Esophagus squamous epithelium (tissue), 5 donors: ENCODE data around the gene NOL3. TPM values are rescaled to one million over a fixed set of nuclear protein-coding genes. Genes with fewer than 3 reads are reported as not detected.

Source experiments
- DNase-seq: peaks from one replicate; lab custom pipeline; 2025; lab: John Stamatoyannopoulos, UW
- H3K27ac ChIP-seq, 4 donors: fragments of 200-600 bp; sonication (generic); one replicate each; pipeline ENCODE4 v1.5.1; 2016 to 2019; ENCODE audit warnings: mild to moderate bottlenecking in 1 of 4
- H3K27me3 ChIP-seq, 4 donors: fragments of 200-600 bp; sonication (generic); 1 replicate in 3 of 4; 2 replicates in 1 of 4; pipeline versions ENCODE4 v1.5.1 to v1.6.0; 2017 to 2021; ENCODE audit warnings: antibody characterized with exemption in 1 of 4
- H3K36me3 ChIP-seq, 3 donors: fragments of 200-600 bp; sonication (generic); one replicate each; pipeline ENCODE4 v1.5.1; 2016 to 2019
- H3K4me1 ChIP-seq, 3 donors: fragments of 200-600 bp; sonication (generic); one replicate each; pipeline ENCODE4 v1.5.1; 2017 to 2019
- H3K4me3 ChIP-seq, 4 donors: fragments of 200-600 bp; sonication (generic); 1 replicate in 3 of 4; 2 replicates in 1 of 4; pipeline ENCODE4 v1.5.1; 2016 to 2019; ENCODE audit warnings: mild to moderate bottlenecking in 2 of 4, moderate library complexity in 1 of 4
- H3K9me3 ChIP-seq, 3 donors: fragments of 200-600 bp; sonication (generic); one replicate each; pipeline ENCODE4 v1.5.1; 2016 to 2019
- CTCF ChIP-seq, 6 experiments: fragments of 450-650 bp in 4 of 6; fragments of 200-600 bp in 2 of 6; sonication (generic) in 2 of 6; IDR thresholded peaks; one replicate each; pipeline ENCODE4 v1.5.1; 2016 to 2019; ENCODE audit warnings: antibody characterized with exemption in 6 of 6, mild to moderate bottlenecking in 4 of 6, moderate library complexity in 4 of 6
- POLR2A ChIP-seq, 4 donors: fragments of 450-650 bp; IDR thresholded peaks; one replicate each; pipeline ENCODE4 v1.6.1; 2017; ENCODE audit warnings: antibody characterized with exemption in 4 of 4, mild to moderate bottlenecking in 4 of 4, moderate library complexity in 3 of 4
- WGBS, 2 donors: methylation state at CpG; one replicate each; pipeline ENCODE4 v1.1.5; 2018; 5-methylcytosine and 5-hydroxymethylcytosine counted together
- intact Hi-C: fragments of 100-400 bp; cut with DNase I; formaldehyde crosslinking; loops from one replicate; pipeline ENCODE4 v1.15.0; 2022
- total RNA-seq, 4 donors: library from RNA; depleted of rRNA; stranded (reverse); fragments of >200 nt; gene quantifications; one replicate each; pipeline ENCODE4 v1.1.0, GENCODE V29; 2016
- donor health status: DM: yes; HTN: yes; CAD: no.

Gene NOL3
- total RNA-seq, 4 donors from 2014 or later = 25.1 to 56.1 (median 36.7) TPM

DNA sequence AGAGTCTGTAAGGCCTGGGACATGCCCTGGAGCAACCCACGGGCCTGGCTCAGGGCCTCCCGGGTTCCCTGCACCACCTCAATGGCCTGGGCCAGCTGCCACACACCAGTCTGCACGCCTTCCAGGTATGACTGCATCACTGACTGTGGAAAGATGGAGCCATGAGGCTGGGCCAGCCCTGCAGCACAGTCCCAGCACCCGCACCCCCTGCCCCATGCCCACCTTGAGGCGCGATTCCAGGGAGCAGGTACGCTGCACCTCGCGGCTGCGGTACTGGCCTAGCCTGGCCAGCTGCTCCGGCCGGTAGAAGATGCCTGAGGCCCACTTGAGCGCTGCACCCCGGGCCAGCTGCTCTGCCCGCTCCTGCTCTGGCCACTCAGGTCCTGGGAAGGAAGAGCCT, 18.5 kb downstream of the NOL3 start:
- Histone ChIP-seq H3K27me3 (no peaks in the 10 kb centered on the region), H3K36me3 (peaks cover 0 to 8% (median 0%) of the 10 kb centered on the region in 3 donors), H3K27ac (no peak overlapping the region), H3K9me3 (no peaks in the 10 kb centered on the region), H3K4me1 (peaks cover 30 to 46% (median 33%) of the 10 kb centered on the region in 3 donors), H3K4me3 (no peak overlapping the region)
- no peak for DNase-seq
- 86 to 90% methylated on average over 5 to 10 of the region's 15 CpGs for WGBS, 2 donors
- no peak for TF ChIP-seq CTCF (IDR thresholded peaks at IDR 0.05)
- TF ChIP-seq POLR2A (IDR thresholded peaks at IDR 0.05) = no peak
- intact Hi-C loops = no loop called here

DNA sequence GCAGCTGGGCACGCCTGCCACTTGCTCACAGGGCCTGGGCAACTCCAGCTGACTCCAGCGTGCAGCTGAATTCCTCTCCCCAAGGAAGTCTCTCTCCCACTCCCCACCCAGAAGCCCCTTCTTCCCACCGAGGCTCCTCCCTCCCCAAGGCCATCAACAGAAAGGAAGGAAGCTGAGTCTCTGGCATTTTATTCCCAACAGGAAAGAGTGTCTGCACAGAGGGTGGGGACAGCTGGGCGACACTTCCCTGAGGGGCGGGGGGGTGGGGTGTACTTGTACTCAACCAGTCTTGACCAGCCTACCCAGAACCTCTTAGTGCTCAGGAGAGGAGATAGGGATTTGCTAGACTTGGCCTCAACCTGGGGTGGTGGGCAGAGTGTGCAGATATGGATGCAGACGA, 19.7 kb downstream of the NOL3 start, which contains the start of gene EXOC3L1:
EXOC3L1 (minus strand) TSS at position 96 of the 400 bp plus-strand sequence. CDS start 460 bp downstream, outside the sequence.
- H3K27ac ChIP-seq = no peak within 1 kb of the TSS
- H3K4me3 ChIP-seq = peak within 1 kb of the TSS in 1 of 4 donors; percentile 4
- peaks cover 24 to 48% (median 30%) of the 10 kb centered on the region in 3 donors for H3K4me1 ChIP-seq
- TF ChIP-seq CTCF (IDR thresholded peaks at IDR 0.05) (no peak), POLR2A (IDR thresholded peaks at IDR 0.05) (no peak)
- no peaks in the 10 kb centered on the region for H3K9me3 ChIP-seq
- DNase-seq = no peak
- peaks cover 6 to 21% (median 11%) of the 10 kb centered on the region in 3 donors for H3K36me3 ChIP-seq
- WGBS, 2 donors = 57 to 70% methylated on average over 3 to 6 of the region's 6 CpGs
- intact Hi-C loops = no loop called here
- no peaks in the 10 kb centered on the region for H3K27me3 ChIP-seq

- no peaks in the 10 kb centered on the region for H3K9me3 ChIP-seq
- no peaks in the 10 kb centered on the region for H3K27me3 ChIP-seq
- no peak for DNase-seq
- H3K27ac ChIP-seq = no peak overlapping the region
- peaks cover 13 to 28% (median 18%) of the 10 kb centered on the region in 3 donors for H3K36me3 ChIP-seq
- H3K4me3 ChIP-seq = peak overlapping the region in 1 of 4 donors; percentile 4
- peaks cover 17 to 42% (median 24%) of the 10 kb centered on the region in 3 donors for H3K4me1 ChIP-seq
- no peak for TF ChIP-seq POLR2A (IDR thresholded peaks at IDR 0.05)
- no peak for TF ChIP-seq CTCF (IDR thresholded peaks at IDR 0.05)
- intact Hi-C loops = no loop called here
- WGBS, 2 donors = 80 to 84% methylated on average over 11 to 12 of the region's 13 CpGs
Observed at GRCh38 chr16:67190448-67191399, 20.4 kb downstream of the NOL3 start.

- Histone ChIP-seq H3K36me3 (peaks cover 20 to 35% (median 25%) of the 10 kb centered on the region in 3 donors), H3K27ac (peak overlapping the region in 2 of 4 donors; percentile 33 to 87), H3K27me3 (no peaks in the 10 kb centered on the region), H3K4me1 (peaks cover 17 to 45% (median 23%) of the 10 kb centered on the region in 3 donors), H3K9me3 (no peaks in the 10 kb centered on the region), H3K4me3 (peak overlapping the region in 3 of 4 donors; percentile 88 to 98 (median 95))
- TF ChIP-seq POLR2A (IDR thresholded peaks at IDR 0.05) (no peak), CTCF (IDR thresholded peaks at IDR 0.05) (no peak)
- DNase-seq = no peak
- 21 to 26% methylated on average over 9 of the region's 9 CpGs for WGBS, 2 donors
- intact Hi-C loops = no loop called here
Observed at GRCh38 chr16:67191411-67191994, 21.2 kb downstream of the NOL3 start.
